GM19452 (cell line): ENCODE data around the gene ADAMTS7.
"Not testable (repeated sequence)": the region's sequence is repeated elsewhere in the genome, so short reads cannot be mapped to it uniquely, and the experiment has no call there.

ENCODE experiments used
- ATAC-seq: cut with Tn5 transposase; IDR thresholded peaks from one replicate; pipeline ENCODE4 v1.9.1; 2021; ENCODE audit not compliant: unreplicated experiment

The ADAMTS7 gene

DNA sequence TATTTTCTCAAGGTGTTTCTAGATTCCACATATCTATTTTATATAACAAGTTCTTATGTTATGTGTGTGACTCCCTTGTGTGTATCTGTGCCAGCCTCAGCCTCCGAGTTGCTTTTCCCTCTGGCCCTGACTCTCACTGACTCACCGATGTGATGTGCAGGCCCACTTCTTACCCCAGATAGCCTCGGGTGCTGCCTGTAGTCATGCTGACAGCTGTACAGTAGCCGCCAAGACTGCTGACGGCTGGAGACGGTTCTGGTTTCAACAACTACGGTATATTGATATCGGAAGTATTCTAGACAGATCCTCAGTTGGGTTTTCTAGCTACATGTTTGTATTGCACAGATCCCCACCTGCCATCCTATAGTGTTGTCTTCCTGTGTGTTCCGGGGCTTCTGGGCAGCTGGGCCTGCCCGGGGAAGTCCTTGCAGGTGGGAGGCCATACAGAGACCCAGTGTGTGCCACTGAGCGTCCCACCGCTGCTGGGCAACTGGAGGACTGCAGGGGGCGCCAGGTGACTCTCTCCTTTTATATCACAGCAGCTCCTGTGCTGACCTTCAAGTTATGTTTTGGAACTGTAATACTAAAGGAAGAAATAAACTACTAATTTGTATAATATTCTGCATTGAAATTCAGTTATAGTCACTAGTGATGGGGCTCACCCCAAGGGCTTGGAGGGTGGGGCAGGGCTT lies 55.2 kb downstream of the ADAMTS7 start:
- ATAC-seq = not testable (repeated sequence)

DNA sequence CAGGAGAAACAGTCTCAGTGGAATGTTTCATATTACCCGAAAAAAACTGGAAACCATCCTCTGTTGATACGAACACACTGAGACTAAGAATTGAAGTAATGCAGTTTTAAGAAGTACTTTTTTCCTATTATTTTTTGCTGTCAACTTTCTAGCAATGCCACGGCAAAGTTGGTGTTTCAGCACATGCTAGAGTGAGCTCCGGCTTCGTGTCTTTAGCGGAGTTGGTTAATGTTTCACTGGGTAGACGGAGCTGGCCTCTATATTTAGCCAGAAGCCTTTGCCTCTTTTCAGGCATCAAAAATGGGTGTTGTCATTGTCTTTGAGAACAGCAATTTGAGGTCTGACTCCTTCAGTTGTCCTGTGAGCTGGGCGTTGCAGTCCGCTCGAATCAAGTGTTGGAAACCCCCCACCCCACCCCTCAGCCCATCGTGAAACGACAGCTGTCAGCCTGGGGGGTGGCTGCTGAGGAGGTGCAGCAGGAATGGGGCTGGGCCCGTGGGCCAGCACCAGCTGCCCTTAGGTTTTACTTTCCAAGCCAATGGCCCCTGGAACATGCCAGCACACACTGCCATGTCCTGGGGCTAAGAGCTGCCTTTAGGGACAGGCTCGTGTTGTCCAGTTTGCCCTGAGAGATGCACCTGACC lies 56.5 kb downstream of the ADAMTS7 start:
- not testable (repeated sequence) for ATAC-seq

DNA sequence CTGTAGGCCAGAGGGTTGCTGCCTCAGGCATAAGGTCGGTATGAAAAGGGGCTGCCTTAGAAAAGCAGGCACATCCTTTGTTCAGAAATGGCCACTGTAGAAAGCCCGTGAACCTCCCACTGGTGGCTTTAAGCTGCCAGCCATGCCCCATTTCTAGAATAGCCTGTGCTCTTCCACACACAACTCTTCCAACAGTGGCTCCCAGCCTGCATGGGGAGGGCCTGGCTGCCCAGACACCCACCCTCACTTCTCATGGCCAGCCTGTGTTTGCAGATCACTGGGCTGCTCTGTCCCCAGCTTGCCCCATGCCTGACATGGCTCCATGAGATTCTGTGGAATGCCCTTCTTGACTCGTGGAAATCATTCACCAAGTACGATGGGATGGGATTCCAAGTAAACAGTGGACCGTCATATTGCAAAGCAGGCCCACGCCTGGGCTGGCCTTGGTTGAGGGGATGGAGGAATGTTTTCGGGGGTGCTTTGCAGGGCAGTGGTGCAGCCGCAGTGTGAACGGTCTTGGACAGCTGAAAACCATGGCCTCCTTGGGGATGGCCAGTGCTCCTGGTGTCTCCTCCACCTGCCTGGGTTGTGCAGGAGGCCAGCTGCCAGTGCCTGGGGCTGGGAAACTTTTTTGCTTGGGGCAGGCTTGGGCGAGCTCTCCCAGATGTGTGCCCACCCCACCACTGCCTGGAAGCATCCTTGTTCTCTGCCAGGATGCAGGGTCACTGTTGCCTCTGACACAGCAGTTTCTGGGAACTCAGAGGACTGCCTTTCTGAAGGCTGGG lies 57.3 kb downstream of the ADAMTS7 start:
- not testable (repeated sequence) for ATAC-seq

DNA sequence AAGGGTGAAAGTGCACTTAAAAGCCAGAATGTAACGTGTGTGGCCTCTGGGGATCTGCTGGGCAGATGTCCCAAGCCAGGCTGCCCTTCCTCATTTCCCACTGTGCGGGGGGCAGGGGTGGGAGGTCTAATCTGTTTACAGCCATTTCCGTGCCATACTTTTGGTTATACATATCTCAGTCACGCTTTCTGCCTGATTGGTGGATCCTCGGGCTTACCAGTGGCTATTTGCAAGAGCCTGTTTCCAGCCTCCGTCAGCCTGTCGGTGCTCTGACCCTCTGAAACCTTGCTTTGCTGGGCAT lies 58.0 kb downstream of the ADAMTS7 start:
- not testable (repeated sequence) for ATAC-seq

DNA sequence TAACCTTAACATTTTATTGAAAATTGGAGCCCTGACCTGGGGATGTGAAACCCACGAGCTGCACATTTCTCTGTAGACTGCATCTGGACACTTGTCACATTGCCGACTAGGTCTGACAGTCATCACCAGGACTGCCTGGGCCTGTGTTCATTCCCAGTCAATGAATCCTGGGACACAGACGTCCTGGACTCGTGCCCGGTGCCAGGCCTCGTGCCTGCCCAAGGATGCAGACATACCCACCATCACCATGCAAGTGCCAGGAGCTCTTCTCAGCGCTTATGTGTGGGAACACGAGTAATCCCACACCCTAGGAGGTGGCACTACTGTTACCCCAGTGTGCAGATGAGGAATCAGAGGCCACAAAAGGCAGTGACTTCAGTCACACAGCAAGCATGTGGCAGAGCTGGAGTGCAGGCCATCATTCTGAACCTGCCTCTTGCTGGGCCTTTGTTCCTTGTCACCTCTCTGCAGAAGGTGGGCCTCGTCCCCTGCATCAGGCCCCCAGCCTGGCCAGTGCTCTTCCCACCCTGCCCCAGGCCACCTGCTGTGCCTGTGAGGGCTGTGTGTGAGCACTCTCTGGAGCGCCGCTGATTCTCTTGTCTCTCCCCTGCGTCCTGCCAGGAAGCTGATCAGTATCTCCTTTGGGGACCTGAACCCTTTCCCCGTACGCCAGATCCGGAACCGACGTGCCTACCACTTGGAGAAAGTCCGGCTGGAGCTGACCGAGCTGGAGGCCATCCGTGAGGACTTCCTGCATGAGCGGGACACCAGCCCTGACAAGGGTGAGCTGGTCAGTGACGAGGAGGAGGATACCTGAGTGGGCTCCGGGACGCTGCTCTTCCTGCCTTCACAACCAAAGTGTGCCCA lies 58.5 kb downstream of the ADAMTS7 start:
- ATAC-seq = no peak

DNA sequence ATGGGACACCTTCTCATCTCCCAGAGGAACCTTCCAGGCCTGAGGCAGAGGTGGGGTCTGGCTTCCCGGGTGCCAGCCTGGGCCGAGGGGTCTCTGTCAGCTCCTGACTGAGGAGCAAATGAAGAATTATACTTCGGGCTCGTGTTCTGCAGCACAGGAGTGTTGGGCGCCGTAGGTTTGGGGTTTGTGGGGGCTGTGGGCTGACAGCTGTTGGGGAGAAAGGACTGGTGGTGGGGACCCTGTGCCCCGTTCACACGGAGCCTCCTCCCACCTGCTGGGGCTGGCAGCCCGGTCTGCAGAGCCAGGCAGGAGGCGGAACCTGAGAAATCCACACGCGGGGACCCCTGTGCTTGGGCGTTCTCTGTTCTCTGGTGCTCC lies 59.7 kb downstream of the ADAMTS7 start:
- ATAC-seq = no peak

DNA sequence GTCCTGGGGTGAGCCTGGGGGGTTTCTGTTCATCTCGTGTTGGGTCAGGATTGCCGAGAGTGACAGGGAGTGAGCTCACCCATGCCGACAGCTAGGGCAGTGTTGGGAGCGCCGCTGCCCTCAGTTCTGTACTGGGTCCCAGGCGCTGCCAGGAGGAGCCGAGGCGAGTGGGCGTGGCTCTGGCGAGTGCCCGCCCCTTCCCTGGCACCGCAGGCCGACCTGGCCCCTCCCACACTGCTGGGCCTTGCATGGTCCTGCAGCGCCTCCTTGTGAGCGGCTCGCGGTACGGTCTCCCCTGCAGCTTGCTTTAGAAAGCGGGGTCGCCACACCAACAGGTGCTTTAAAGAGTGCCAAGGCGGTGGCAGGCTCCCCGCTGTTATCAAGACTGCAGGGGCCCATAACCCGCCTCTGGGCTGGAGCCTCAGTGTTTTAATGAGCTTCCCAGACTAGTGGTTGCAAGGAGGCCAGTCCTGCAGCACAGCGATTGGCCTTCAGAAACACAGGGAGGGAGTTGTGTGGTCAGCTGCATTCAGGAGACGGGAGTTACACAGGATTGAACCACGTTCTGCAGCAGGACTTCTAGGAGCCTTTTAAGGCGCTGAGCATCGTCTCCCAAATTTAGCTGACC lies 60.2 kb downstream of the ADAMTS7 start:
- ATAC-seq = peak; percentile 94

DNA sequence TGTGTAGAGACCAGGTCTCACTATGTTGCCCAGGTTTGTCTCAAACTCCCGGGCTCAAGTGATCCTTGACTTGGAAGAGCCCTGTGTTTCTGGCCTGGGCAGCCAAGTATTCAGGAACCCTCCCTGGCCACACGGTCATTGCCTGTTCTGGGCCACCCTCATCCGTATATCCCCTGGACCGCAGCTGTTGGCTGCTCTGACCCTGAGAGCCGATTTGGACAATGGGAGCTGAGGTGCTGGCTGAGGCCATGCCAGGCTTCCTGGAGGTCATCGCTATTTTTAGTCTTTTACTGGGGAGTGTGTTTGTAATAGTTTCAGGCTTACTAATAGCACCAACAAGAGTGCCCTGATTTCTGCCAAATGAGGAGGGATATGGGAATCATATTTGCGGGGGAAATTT lies 60.7 kb downstream of the ADAMTS7 start:
- no peak for ATAC-seq

DNA sequence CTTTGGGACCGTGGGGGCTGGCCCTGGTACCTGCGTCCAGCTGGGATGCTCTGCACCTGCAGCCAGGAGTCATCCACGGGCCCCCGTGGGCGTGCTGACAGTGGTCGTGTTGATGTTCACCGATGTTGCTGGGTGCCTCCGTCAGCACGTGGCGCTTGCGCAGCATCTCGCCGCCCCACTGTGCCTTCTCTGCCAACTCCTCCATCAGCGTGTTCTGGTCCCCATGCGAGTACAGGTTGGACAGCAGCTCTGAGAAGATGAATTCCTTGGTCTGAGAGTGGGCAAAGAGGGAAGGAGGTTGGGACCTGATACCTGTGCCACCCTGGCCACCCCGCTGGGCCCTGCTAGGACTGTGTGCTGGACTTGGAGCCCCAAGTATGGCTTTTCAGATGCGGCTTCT lies 61.4 kb downstream of the ADAMTS7 start:
- no peak for ATAC-seq

DNA sequence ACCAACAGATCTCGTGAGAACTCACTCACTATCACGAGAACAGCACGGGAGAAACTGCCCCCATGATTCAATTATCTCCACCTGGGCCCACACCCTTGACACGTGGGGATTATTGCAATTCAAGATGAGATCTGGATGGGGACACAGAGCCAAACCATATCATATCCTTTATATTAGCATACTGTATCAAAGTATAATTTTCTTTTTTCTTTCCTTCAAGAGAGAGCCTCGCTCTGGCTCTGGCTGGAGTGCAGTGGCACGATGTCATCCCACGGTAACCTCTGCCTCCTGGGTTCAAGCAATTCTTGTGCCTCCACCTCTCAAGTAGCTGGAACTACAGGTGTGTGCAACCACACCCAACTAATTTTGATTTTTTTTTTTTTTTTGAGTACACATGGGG lies 63.4 kb downstream of the ADAMTS7 start:
- ATAC-seq = not testable (repeated sequence)

DNA sequence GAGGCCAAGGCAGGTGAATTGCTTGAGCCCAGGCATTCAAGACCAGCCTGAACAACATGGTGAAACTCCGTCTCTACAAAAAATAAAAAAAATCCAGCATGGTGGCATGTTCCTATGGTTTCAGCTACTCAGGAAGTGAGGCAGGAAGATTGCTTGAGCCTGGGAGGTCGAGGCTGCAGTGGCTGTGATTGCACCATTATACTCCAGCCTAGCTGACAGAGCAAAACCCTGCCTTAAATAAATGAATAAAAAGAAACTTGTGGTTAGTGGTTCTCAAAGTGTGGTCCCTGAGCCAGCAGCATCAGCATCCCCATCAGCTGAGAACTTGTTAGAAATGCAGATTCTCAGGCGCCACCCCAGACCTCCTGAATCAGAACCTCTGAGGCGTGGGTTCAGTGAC lies 69.6 kb downstream of the ADAMTS7 start:
- not testable (repeated sequence) for ATAC-seq

DNA sequence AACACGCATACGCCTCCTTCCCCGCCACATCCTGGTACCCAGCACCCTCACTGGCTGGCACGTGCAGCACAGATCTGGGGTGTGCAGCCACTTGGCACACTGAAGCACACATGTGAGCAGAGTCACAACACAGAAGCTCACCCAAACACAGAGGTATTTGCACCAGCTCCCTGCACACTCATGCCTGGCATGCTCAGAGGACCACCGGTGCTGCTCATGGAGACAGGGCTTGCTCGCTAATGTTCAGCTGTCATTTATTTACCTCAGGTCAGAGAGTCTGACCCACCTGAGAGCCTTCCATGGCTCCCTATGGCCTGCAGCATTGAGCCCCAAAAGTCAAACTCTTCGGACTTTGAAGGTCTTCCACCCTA lies 70.4 kb downstream of the ADAMTS7 start:
- ATAC-seq = no peak

DNA sequence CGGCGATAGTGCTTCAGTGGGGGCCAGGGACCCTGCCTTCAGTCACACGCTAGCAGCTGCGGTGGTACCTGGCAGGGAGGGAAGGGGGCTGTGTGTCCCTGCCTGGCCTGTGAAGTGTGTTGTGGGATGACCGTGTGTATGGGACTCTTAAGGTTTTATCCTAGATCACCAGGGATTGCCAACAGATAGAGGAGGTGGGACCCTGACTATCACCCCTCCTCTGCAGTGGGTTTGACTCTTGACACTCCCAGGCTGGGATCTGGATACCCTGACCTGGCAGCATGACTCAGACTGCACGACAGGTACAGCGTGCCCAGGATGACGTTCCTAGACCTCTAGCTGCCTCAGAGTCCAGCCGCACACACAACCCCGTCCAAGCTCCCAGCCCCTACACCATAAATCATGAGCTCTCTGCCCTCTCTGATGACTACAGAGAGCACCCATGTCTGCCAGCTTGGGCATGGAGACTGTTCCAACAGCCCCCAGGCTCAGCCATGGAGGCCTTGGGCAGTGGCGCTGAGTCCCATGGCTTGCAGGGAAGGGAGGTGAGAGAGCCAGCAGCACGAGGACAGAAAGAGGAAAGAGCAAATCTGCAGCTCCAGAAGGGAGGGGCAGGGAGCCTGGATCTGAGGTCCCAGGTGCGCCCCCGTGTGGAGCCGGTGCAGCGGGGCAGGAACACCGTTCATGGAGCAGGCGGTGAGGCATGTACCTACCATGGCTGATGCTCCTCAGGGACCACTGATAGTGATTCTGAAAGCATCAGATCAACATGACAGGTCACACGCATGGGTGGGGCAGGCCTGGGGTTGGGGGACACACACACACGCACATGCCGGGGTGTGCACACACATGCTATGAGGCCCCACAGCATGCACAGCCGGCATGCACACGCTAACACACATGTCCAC lies 71.0 kb downstream of the ADAMTS7 start:
- no peak for ATAC-seq

DNA sequence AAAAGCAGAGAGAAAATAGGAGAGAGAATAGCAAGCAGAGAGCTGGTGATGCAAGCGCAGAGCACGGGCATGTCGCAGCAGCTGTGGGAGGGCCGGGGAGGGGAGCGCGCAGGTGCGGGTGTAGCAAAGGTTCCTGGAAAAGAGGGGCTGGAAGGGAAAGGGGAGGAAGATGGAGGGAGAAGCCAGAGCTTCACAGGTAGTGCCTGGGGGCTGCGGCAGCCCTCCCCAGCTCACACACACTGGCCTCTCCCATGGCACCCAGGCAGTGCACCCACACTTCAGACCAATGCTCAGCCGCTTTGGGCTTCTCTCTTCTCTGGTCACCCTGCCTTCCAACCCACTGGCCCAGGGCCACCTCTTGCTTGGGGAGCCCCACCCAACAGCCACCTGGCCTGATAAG lies 72.1 kb downstream of the ADAMTS7 start:
- ATAC-seq = no peak

DNA sequence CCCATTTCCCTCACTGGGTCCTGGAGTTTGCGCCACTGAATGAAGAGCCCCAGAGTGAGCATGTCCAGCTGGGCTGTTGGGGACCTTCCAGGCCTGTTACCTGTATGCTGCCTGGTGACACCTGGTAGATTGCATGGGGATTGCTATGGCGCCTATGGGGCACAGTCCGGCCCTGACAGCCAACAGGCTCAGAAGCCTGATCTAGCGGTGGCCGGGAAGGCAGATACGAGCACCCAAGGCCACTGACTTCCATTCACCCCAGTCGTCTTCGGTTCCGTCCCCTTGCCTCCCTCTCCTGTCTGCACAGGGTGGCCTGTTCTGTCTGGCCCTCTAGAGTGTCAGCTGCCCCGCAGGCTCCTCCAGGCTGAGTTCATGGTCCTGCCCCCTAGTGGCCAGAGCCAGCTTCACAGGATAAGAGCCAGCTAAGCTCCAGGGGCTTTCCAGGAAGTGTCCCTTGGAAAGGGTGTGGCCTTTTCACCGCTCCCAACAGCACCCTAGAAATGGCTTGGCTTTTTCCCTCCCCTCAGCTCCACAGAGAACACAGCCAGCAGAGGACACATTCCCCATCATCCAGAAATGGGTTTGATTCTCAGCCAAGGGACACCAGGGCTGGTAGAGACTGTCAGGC lies 73.2 kb downstream of the ADAMTS7 start:
- not testable (repeated sequence) for ATAC-seq

DNA sequence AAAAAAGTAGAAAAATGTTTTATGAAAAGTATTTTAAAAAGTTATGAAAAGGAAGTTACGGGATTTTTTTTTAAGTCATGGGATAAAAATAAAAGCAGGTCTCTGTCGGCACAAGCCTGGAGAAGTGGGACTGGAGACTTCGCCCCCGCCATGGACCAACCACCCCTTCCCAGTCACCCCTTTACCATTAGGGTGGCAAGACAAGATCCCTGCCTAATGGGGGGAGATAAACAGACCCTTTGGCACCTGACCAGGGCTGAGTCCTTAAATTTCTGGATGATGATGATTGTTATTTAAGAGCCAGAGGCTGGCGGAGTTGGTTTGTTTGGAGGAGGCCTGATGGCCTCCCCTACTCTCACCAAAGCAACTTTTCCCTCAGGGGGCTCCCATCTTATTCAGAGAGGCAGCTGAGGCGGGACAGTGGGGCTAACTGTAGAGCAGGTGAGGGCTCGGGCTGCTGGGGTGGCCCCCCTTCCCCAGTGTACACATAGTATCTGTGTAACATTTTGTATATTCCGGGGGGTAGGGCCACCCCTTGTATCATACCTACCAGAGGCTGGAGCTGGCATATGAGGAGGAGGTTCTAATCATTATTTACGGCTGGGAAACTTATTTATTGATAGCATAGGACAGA lies 74.0 kb downstream of the ADAMTS7 start:
- no peak for ATAC-seq

DNA sequence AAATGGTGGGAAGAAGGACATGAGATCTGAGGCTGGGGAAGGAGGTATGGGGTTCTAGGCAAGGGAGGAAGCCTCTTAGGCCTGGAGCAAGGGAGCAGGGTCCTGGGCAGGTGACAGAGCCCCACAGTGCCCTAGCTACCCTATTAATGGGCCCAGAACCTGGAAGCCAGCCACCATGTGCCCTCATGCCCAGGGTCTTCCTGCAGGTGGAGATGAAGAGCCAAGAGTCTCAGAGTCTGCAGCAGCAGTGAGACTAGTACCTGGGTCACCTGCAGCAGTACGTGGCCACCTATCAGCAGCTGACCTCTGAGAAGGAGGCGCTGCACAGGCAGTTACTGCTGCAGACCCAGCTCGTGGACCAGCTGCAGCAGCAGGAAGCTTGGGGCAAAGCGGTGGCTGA lies 75.0 kb downstream of the ADAMTS7 start:
- not testable (repeated sequence) for ATAC-seq

DNA sequence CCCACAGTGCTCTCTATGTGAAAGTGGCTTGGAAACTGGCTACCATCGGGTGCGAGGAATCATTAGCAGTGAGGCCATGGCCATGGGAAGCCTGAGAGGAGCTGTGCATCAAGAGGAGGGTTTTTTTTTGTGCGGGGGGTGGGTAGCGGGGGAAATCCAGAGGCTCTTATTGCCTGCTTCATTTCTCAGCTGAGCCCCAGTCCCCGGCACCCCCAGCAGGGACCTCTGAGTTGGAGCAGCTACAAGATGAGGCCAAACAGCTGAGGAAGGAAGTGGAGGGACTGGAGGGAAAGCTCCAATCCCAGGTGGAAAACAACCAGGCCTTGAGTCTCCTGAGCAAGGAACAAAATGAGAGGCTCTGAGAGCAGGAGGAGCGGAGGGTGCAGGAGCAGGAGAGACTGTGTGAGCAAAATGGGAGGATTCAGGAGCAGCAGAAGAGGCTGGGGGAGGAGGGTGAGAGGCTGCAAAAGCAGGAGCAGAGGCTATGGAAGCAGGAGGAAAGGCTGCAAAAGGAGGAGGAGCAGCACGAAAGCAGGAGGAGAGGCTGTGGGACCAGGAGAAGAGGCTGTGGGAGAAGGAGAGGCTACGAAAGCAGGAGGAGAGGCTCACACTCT lies 76.7 kb downstream of the ADAMTS7 start:
- no peak for ATAC-seq

DNA sequence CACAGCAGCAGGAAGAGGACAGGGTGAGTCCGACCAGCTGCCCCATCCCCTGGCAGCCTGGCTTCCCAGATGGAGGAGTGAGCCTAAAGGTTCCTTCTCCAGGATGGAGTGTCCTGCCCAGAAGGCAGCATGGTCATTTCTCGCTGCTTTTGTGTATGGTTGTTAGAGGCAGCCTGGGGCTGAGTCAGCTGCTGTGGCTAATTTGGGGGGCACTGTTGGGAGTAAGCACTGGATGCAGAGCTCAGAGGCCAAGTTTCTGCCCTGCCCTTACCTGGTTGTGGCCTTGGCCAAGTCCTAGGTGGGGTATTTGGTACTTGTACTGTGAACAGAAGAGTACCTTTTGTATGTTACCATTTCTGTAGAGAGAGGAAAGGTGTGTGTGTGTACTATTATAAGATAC lies 78.6 kb downstream of the ADAMTS7 start:
- no peak for ATAC-seq
